ENCODE results near the gene SOBP. TPM values are rescaled to one million over a fixed set of nuclear protein-coding genes. Genes with fewer than 3 reads are reported as not detected.
A peak's percentile ranks its signal among the peaks of the same experiment; 100 is the strongest.

Gene SOBP
- total RNA-seq, 4 donors from 2014 or later: 0.15 to 3.8 (median 1.6) TPM

DNA sequence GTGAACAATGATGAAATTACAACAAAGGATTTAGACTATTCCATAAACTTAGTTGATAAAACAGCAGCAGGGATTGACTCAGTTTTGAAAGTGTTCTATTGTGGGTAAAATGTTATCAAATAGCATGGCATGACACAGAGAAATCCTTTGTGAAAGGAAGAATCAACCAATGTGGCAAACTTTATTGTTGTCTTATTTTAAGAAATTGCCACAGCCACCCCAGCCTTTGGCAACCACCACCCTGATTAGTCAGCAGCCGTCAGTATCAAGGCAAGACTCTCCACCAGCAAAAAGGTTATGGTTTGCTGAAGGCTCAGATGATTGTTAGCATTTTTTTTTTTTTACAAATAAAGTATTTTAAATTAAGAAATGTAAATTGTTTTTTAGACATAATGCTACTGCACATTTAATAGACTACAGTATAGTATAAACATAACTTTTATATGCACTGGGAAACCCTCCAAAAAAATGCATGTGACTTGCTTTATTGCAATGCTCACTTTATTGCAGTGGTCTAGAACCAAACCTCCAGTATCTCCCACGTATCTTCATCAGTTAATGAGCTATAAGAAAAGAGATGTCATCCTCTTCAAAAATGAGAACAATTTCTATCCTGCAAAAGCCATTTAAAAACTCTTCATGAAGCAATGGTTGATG is 162.7 kb downstream of the SOBP start:
- Histone ChIP-seq H3K4me1 (peaks cover 0 to 8% (median 0%) of the 10 kb centered on the region in 3 donors), H3K9me3 (no peaks in the 10 kb centered on the region), H3K4me3 (no peak overlapping the region), H3K27me3 (no peaks in the 10 kb centered on the region), H3K36me3 (no peaks in the 10 kb centered on the region), H3K27ac (no peak overlapping the region)
- no peak for DNase-seq
- intact Hi-C loops (cut with DNase I): no loop called here
- TF ChIP-seq POLR2A (IDR thresholded peaks at IDR 0.05): no peak
- TF ChIP-seq, protein P1, sequence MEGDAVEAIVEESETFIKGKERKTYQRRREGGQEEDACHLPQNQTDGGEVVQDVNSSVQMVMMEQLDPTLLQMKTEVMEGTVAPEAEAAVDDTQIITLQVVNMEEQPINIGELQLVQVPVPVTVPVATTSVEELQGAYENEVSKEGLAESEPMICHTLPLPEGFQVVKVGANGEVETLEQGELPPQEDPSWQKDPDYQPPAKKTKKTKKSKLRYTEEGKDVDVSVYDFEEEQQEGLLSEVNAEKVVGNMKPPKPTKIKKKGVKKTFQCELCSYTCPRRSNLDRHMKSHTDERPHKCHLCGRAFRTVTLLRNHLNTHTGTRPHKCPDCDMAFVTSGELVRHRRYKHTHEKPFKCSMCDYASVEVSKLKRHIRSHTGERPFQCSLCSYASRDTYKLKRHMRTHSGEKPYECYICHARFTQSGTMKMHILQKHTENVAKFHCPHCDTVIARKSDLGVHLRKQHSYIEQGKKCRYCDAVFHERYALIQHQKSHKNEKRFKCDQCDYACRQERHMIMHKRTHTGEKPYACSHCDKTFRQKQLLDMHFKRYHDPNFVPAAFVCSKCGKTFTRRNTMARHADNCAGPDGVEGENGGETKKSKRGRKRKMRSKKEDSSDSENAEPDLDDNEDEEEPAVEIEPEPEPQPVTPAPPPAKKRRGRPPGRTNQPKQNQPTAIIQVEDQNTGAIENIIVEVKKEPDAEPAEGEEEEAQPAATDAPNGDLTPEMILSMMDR (IDR thresholded peaks at IDR 0.05): no peak
- 42 to 43% methylated on average over 2 of the region's 2 CpGs for WGBS, 2 donors

GRCh38 chr6:107653183-107653580 is 163.3 kb downstream of the SOBP start:
- intact Hi-C loops (cut with DNase I): no loop called here
- DNase-seq: no peak
- Histone ChIP-seq H3K36me3 (no peaks in the 10 kb centered on the region), H3K27me3 (no peaks in the 10 kb centered on the region), H3K27ac (no peak overlapping the region), H3K9me3 (no peaks in the 10 kb centered on the region), H3K4me3 (no peak overlapping the region), H3K4me1 (peaks cover 0 to 13% (median 0%) of the 10 kb centered on the region in 3 donors)
- TF ChIP-seq POLR2A (IDR thresholded peaks at IDR 0.05): no peak
- TF ChIP-seq, protein P1 (IDR thresholded peaks at IDR 0.05): no peak
- WGBS, 2 donors: 87 to 93% methylated on average over 6 of the region's 10 CpGs

GRCh38 chr6:107653861-107654394 is 164.0 kb downstream of the SOBP start:
- intact Hi-C loops (cut with DNase I): no loop called here
- no peak overlapping the region for H3K27ac ChIP-seq

DNA sequence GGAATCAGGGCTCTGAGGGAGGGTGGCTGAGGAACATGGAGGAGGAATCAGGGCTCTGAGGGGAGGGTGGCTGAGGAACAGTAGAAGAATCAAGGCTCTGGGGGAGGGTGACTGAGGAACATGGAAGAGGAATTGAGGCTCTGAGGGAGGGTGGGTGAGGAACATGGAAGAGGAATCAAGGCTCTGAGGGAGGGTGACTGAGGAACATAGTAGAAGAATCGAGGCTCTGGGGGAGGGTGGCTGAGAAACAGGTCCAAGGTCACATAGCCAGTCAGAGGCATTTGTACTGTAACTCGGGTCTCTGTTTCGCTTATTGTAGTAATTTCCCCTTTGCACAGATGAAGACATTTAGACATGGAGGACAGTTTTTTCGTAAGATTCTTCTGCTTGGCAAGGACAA is 164.8 kb downstream of the SOBP start:
- H3K36me3 ChIP-seq: no peaks in the 10 kb centered on the region
- H3K4me1 ChIP-seq: peaks cover 0 to 16% (median 0%) of the 10 kb centered on the region in 3 donors
- DNase-seq: no peak
- TF ChIP-seq, protein P1 (IDR thresholded peaks at IDR 0.05): no peak
- no peak for TF ChIP-seq POLR2A (IDR thresholded peaks at IDR 0.05)
- 74 to 77% methylated on average over 4 of the region's 4 CpGs for WGBS, 2 donors
- no peaks in the 10 kb centered on the region for H3K27me3 ChIP-seq
- intact Hi-C loops (cut with DNase I): no loop called here
- H3K27ac ChIP-seq: no peak overlapping the region
- H3K9me3 ChIP-seq: no peaks in the 10 kb centered on the region
- H3K4me3 ChIP-seq: no peak overlapping the region

More at GRCh38 chr6:107653861-107654394, 164.0 kb downstream of the SOBP start:
- Histone ChIP-seq H3K36me3 (no peaks in the 10 kb centered on the region), H3K9me3 (no peaks in the 10 kb centered on the region), H3K4me3 (no peak overlapping the region), H3K4me1 (peaks cover 0 to 16% (median 0%) of the 10 kb centered on the region in 3 donors), H3K27me3 (no peaks in the 10 kb centered on the region)
- WGBS, 2 donors: 73 to 90% methylated on average over 3 of the region's 3 CpGs
- TF ChIP-seq, protein P1 (IDR thresholded peaks at IDR 0.05): no peak
- TF ChIP-seq POLR2A (IDR thresholded peaks at IDR 0.05): no peak
- no peak for DNase-seq

GRCh38 chr6:107655245-107655644 is 165.3 kb downstream of the SOBP start:
- no peak overlapping the region for H3K27ac ChIP-seq
- H3K4me3 ChIP-seq: no peak overlapping the region
- no peaks in the 10 kb centered on the region for H3K9me3 ChIP-seq
- 56 to 63% methylated on average over 4 of the region's 4 CpGs for WGBS, 2 donors
- TF ChIP-seq, protein P1 (IDR thresholded peaks at IDR 0.05): peak in 1 of 6 experiments; percentile 5
- TF ChIP-seq POLR2A (IDR thresholded peaks at IDR 0.05): no peak
- H3K27me3 ChIP-seq: no peaks in the 10 kb centered on the region
- DNase-seq: no peak
- H3K4me1 ChIP-seq: peaks cover 0 to 16% (median 0%) of the 10 kb centered on the region in 3 donors
- intact Hi-C loops (cut with DNase I): no loop called here
- no peaks in the 10 kb centered on the region for H3K36me3 ChIP-seq

All from esophagus squamous epithelium (tissue), 5 donors.